ENCODE data around the gene BABAM2.

Gene BABAM2

DNA sequence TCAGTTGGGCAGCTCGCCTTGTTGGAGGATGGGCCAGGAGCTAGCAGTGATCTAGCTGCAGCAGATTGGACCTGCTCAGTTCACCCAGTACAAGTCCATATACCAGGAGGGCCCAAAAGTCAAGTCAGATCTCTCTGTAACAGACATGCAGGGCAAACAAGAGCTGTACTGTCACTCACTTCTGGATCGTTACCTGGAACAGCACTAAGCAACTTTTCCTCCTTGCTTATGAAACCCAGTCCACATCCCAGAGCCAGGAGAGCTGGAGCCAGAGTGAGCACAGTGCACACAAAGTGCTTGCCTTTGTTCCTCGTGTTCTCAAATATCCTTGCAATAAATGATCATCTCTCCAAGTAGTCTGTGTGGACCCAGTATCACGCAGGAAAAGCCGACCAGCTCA lies 258.0 kb downstream of the BABAM2 start:
- H3K4me3 ChIP-seq (replicated peaks in 1 of 2; ENCODE audit: low read depth in 2 of 2, low read length in 2 of 2), result no peak overlapping the region
- no peak for DNase-seq (ENCODE audit: low read depth in 2 of 2)
- no peak for TF ChIP-seq CTCF (IDR thresholded peaks at IDR 0.05; ENCODE audit: low read depth, low read length)

GRCh38 chr2:28150236-28150915 lies 259.8 kb downstream of the BABAM2 start:
- no peak for TF ChIP-seq CTCF (IDR thresholded peaks at IDR 0.05; ENCODE audit: low read depth, low read length)
- no peak overlapping the region for H3K4me3 ChIP-seq (replicated peaks in 1 of 2; ENCODE audit: low read depth in 2 of 2, low read length in 2 of 2)
- DNase-seq (ENCODE audit: low read depth in 2 of 2), result peak in 1 of 2 donors; percentile 33

- no peak for DNase-seq (ENCODE audit: low read depth in 2 of 2)
- H3K4me3 ChIP-seq (replicated peaks in 1 of 2; ENCODE audit: low read depth in 2 of 2, low read length in 2 of 2), result no peak overlapping the region
- no peak for TF ChIP-seq CTCF (IDR thresholded peaks at IDR 0.05; ENCODE audit: low read depth, low read length)
Measured at GRCh38 chr2:28150994-28151393, 260.5 kb downstream of the BABAM2 start.

- H3K4me3 ChIP-seq (replicated peaks in 1 of 2; ENCODE audit: low read depth in 2 of 2, low read length in 2 of 2), result no peak overlapping the region
- peak; percentile 35 to 63 for DNase-seq (ENCODE audit: low read depth in 2 of 2)
- no peak for TF ChIP-seq CTCF (IDR thresholded peaks at IDR 0.05; ENCODE audit: low read depth, low read length)
Measured at GRCh38 chr2:28152585-28153280, 262.2 kb downstream of the BABAM2 start.

DNA sequence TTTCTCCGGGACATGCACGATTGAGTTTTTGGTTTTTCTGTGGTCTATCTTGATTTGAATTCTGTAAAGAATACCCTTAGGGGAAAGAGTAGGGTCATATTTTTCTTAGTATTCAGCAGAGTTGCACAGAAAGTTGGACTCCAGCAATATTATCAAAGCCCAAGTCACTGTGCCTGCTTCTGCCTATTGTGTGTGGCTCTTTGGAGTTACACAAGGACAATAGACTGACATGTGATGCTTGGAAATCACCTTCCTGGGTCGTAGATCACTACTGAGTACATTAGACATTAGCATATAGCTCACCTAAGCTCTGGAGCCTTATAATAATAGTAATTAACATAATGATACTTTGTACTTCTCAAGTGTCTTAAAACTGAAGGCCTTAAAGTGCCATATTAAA lies 263.3 kb downstream of the BABAM2 start:
- H3K4me3 ChIP-seq (replicated peaks in 1 of 2; ENCODE audit: low read depth in 2 of 2, low read length in 2 of 2), result no peak overlapping the region
- DNase-seq (ENCODE audit: low read depth in 2 of 2), result no peak
- no peak for TF ChIP-seq CTCF (IDR thresholded peaks at IDR 0.05; ENCODE audit: low read depth, low read length)

DNA sequence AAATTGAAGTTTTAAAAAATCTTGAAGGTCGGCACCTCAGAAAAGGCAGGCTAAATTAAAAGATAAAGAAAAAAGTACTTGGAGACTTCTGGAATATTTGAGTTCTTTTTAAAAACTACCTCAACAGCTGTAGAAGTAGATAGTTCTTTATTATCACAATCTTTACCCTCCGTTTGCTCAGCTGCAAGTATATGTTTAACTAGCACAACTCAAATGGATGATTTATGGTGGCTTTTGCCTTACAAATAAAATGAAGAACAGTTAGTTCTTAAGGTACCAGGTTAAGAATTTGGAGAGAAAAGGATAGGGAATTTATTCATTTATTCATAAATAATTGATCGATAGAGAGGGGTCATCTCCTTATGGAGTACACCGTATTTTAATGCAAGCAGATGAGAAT lies 264.6 kb downstream of the BABAM2 start:
- no peak for TF ChIP-seq CTCF (IDR thresholded peaks at IDR 0.05; ENCODE audit: low read depth, low read length)
- H3K4me3 ChIP-seq (replicated peaks in 1 of 2; ENCODE audit: low read depth in 2 of 2, low read length in 2 of 2), result no peak overlapping the region
- no peak for DNase-seq (ENCODE audit: low read depth in 2 of 2)

Measured in cardiac fibroblast (primary cell).